ENCODE results near the gene RAB36.
A peak's percentile ranks its signal among the peaks of the same experiment; 100 is the strongest.

RAB36 gene

GRCh38 chr22:23126165-23127054 lies 18.9 kb upstream of the RAB36 start:
- TF ChIP-seq CTCF (IDR thresholded peaks at IDR 0.05; ENCODE audit: low read depth, low read length): no peak
- no peak overlapping the region for H3K4me3 ChIP-seq (ENCODE audit: low read depth, low read length)
- DNase-seq (ENCODE audit: low read depth, low spot score): no peak
- in situ Hi-C loops (cut with HindIII; ENCODE audit: low sequenced_read_pairs): no loop called here

DNA sequence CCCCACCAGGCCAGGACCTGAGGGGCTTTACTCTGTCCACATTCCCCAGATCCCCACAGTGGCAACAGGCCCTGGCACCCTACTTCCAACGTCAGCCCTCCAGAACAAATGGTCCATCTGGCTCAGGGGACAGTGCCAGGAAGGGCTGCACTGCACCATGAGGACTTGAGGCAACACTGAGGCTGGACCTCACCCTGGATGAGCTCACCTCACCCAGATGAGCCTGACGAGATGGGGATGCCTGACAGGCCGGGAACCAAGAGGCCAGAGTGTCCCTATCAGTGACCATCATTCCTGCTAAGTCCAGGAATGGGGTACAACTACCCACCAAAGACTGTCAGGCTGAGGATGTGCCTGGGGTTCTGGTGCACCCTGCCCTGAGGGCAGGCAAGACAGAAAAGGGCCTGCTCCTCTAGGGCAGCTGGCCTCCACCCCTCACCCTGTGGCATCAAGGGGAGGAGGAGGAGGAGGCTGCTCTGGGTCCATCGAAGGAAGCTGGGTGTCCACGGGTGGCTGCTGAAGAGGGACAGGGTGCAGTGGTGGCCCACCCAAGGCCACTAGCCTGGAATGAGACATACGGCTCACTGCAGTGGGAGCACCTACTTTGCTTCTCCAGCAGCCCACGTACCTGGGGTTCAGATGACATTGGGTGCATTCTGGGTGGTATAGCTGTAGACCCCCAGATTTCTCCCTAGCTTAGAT lies 18.1 kb upstream of the RAB36 start:
- no peak overlapping the region for H3K4me3 ChIP-seq (ENCODE audit: low read depth, low read length)
- in situ Hi-C loops (cut with HindIII; ENCODE audit: low sequenced_read_pairs): no loop called here
- no peak for TF ChIP-seq CTCF (IDR thresholded peaks at IDR 0.05; ENCODE audit: low read depth, low read length)
- DNase-seq (ENCODE audit: low read depth, low spot score): no peak

DNA sequence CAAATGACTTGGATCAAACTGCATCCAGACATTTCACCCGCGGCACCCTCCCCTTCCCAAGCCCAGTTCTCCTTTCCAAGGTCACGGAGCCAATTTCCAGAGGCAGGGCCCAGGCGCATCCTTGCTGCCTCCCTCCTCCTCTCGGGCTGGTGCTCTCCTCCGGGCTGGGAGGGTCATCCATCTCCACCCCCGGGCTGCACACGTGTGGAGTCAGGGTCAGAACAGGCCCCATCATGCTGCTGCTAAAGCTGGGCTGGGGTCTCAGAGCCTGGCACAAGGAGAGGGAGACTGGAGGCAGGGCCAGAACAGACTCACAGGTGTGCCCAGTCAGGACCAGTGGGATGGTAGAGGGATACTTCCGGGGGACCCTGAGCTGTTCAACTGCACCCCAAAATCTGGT lies 17.5 kb upstream of the RAB36 start:
- no peak overlapping the region for H3K4me3 ChIP-seq (ENCODE audit: low read depth, low read length)
- in situ Hi-C loops (cut with HindIII; ENCODE audit: low sequenced_read_pairs): no loop called here
- DNase-seq (ENCODE audit: low read depth, low spot score): no peak
- no peak for TF ChIP-seq CTCF (IDR thresholded peaks at IDR 0.05; ENCODE audit: low read depth, low read length)

- H3K4me3 ChIP-seq (ENCODE audit: low read depth, low read length): no peak overlapping the region
- in situ Hi-C loops (cut with HindIII; ENCODE audit: low sequenced_read_pairs): no loop called here
- peak; percentile 76 for DNase-seq (ENCODE audit: low read depth, low spot score)
- TF ChIP-seq CTCF (IDR thresholded peaks at IDR 0.05; ENCODE audit: low read depth, low read length): peak; percentile 64
These were observed 16.8 kb upstream of the RAB36 start for GRCh38 chr22:23128269-23129108.

DNA sequence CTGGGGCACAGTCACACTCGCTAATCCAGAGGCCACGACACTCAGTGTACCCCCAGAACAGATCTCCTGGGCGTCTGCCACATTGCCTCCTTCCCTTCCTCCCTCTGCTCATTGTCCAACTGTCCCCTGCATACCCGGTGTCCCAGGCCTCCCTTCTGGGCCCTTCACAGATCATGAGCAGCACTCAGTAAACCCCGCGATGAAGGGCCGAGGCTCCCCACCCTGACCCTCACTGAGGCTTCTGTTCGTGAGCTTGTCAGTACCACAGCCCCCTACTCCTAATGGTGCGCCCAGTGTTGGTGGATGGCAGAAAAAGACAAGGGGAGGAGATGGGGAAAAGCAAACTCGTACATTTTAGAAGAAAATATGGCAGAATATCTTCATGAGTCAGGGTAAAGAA lies 16.1 kb upstream of the RAB36 start:
- no peak for DNase-seq (ENCODE audit: low read depth, low spot score)
- H3K4me3 ChIP-seq (ENCODE audit: low read depth, low read length): no peak overlapping the region
- in situ Hi-C loops (cut with HindIII; ENCODE audit: low sequenced_read_pairs): no loop called here
- no peak for TF ChIP-seq CTCF (IDR thresholded peaks at IDR 0.05; ENCODE audit: low read depth, low read length)

DNA sequence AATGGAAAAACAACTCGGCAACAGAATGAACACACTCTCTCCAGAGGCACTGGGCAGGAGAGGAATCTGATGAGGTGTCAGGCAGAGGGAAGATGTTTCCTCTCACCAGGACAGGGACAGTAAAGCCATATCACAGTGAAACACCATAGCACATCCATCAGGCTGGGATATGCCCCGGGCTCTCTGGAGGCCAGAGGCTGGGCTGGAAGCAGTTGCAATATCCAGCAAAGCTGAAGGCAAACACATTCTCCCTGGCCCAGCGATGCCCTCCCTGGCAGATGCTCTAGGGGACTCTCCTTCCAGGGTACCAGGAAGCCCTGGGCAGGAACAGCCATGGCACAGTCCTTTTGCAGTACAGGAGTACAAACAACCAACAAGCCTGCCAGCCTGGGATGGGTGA lies 14.6 kb upstream of the RAB36 start:
- no peak for DNase-seq (ENCODE audit: low read depth, low spot score)
- in situ Hi-C loops (cut with HindIII; ENCODE audit: low sequenced_read_pairs): no loop called here
- no peak for TF ChIP-seq CTCF (IDR thresholded peaks at IDR 0.05; ENCODE audit: low read depth, low read length)
- H3K4me3 ChIP-seq (ENCODE audit: low read depth, low read length): no peak overlapping the region

Data from astrocyte of the spinal cord (primary cell).